ENCODE data around the gene PDE4D. TPM values are rescaled to one million over a fixed set of nuclear protein-coding genes. Genes with fewer than 3 reads are reported as not detected.

Gene PDE4D
- total and polyA plus RNA-seq, 2 donors (not counting 1 experiment from before 2014, with no cell fraction given) = 14.9 to 171 TPM

DNA sequence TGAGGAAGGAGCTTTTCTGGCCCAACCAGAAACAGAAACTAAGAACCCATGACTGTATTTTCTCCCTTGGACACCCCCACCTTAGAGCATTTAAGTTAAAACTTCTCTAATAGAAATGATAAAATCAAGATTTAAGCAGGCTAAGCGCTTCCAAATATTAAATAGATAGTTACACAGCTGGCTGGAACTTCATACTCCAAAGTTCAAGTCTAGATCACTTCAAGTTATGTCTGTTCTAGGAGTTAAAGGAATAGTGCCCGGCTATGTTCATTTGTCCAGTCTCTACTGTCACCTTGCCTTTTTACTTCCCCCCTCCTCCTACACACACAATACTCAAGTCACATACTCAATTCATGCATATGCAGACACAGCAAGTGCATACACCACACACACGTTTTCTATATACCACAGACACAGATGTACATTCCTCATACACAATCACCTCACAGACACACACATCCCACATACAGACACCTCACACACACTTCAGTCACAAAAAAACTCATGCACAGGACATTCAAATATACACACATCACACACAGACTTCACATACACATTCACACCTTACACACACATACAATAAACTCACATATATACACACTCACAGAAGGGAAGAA, 237.7 kb downstream of the PDE4D start:
- no peak overlapping the region for H3K4me3 ChIP-seq (ENCODE audit: control extremely low read depth in 1 of 5, extremely low read depth in 1 of 5, insufficient read depth in 1 of 5, low read depth in 2 of 5, low read length in 4 of 5)
- no peaks in the 10 kb centered on the region for H3K79me2 ChIP-seq (ENCODE audit: control insufficient read depth, insufficient read depth, low read length)
- intact Hi-C loops (cut with micrococcal nuclease) = loop anchor here (5.0 kb wide), 1 partner anchor 44 kb away; no protein-coding TSS in a partner anchor
- H3K9me3 Mint-ChIP-seq (ENCODE audit: insufficient read depth) = no peaks in the 10 kb centered on the region
- no peak overlapping the region for H2AFZ ChIP-seq (ENCODE audit: insufficient read depth, low read depth, low read length, poor library complexity, severe bottlenecking)
- no peak overlapping the region for H3K4me2 ChIP-seq (replicated peaks; ENCODE audit: low read depth, low read length, poor library complexity, severe bottlenecking)
- peaks cover 14 to 22% of the 10 kb centered on the region in 2 donors for H3K4me1 ChIP-seq (ENCODE audit: control insufficient read depth in 2 of 2, insufficient read depth in 2 of 2, low read length in 2 of 2)
- peaks cover 40% of the 10 kb centered on the region for H3K4me1 Mint-ChIP-seq
- WGBS (ENCODE audit: insufficient coverage) = 62% methylated on average over 1 of the region's 3 CpGs
- no peak overlapping the region for H3K27ac ChIP-seq (ENCODE audit: low read length in 2 of 2)
- no peak overlapping the region for H3K9ac ChIP-seq (ENCODE audit: low read length)
- ATAC-seq (ENCODE audit: low read depth) (no peak), DNase-seq (no peak)
- no peaks in the 10 kb centered on the region for H3K9me3 ChIP-seq (ENCODE audit: control extremely low read depth in 1 of 3, control insufficient read depth in 2 of 3, insufficient read depth in 1 of 3, low read length in 2 of 3)
- H3K27me3 Mint-ChIP-seq = no peaks in the 10 kb centered on the region
- H3K27ac Mint-ChIP-seq = no peak overlapping the region
- TF ChIP-seq, protein P1, sequence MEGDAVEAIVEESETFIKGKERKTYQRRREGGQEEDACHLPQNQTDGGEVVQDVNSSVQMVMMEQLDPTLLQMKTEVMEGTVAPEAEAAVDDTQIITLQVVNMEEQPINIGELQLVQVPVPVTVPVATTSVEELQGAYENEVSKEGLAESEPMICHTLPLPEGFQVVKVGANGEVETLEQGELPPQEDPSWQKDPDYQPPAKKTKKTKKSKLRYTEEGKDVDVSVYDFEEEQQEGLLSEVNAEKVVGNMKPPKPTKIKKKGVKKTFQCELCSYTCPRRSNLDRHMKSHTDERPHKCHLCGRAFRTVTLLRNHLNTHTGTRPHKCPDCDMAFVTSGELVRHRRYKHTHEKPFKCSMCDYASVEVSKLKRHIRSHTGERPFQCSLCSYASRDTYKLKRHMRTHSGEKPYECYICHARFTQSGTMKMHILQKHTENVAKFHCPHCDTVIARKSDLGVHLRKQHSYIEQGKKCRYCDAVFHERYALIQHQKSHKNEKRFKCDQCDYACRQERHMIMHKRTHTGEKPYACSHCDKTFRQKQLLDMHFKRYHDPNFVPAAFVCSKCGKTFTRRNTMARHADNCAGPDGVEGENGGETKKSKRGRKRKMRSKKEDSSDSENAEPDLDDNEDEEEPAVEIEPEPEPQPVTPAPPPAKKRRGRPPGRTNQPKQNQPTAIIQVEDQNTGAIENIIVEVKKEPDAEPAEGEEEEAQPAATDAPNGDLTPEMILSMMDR (IDR thresholded peaks at IDR 0.05) = no peak
- no peak for TF ChIP-seq EZH2 (IDR thresholded peaks at IDR 0.05; ENCODE audit: borderline replicate concordance, insufficient read depth, low read depth, low read length, poor library complexity, severe bottlenecking)
- no peaks in the 10 kb centered on the region for H3K27me3 ChIP-seq (replicated peaks in 1 of 4; ENCODE audit: control extremely low read depth in 1 of 4, control insufficient read depth in 3 of 4, insufficient read depth in 4 of 4, low read length in 3 of 4)
- no peaks in the 10 kb centered on the region for H3K36me3 ChIP-seq (replicated peaks in 1 of 2; ENCODE audit: control extremely low read depth in 1 of 2, control insufficient read depth in 1 of 2, extremely low read depth in 1 of 2, insufficient read depth in 2 of 2, low read length in 1 of 2)
- no peaks in the 10 kb centered on the region for H4K20me1 ChIP-seq (ENCODE audit: control insufficient read depth, insufficient read depth, low read length, poor library complexity, severe bottlenecking)
- no peak overlapping the region for H3K4me3 Mint-ChIP-seq
- ChIA-PET CTCF (interaction anchor here (0.7 kb wide), 2 partner anchors 10 to 884 kb away, joined by 3 to 4 read pairs; no protein-coding TSS in a partner anchor), POLR2A (no interaction called here)

DNA sequence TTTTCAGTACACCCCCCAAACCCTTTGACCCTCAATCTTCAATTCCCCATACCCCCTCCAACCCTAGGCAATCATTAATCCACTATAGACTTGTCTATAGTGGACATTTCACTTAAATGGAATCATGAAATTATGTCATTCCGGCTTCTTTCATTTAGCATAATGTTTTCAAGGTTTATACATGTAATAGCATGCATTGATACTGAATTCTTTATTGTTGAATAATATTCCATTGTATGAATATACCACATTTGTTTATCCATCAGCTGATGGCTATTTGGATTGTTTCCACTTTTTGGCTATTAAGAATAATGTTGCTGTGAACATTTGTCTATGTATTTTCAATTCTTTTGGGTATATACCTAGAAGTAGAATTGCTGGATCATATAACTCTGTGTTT, 238.8 kb downstream of the PDE4D start:
- WGBS (ENCODE audit: insufficient coverage) = no CpG with 5 or more reads among the region's 1 CpG
- Mint-ChIP-seq H3K27ac (no peak overlapping the region), H3K4me1 (peaks cover 30% of the 10 kb centered on the region), H3K9me3 (ENCODE audit: insufficient read depth) (no peaks in the 10 kb centered on the region), H3K27me3 (no peaks in the 10 kb centered on the region), H3K4me3 (no peak overlapping the region)
- ChIA-PET CTCF (interaction anchor here (0.7 kb wide), 1 partner anchor 885 kb away, joined by 4 read pairs; no protein-coding TSS in a partner anchor), POLR2A (no interaction called here)
- intact Hi-C loops (cut with micrococcal nuclease) = loop anchor here (5.0 kb wide), 1 partner anchor 42 kb away; no protein-coding TSS in a partner anchor
- ATAC-seq (ENCODE audit: low read depth) (no peak), DNase-seq (no peak)
- Histone ChIP-seq H3K79me2 (ENCODE audit: control insufficient read depth, insufficient read depth, low read length) (no peaks in the 10 kb centered on the region), H3K9ac (ENCODE audit: low read length) (no peak overlapping the region), H3K27me3 (replicated peaks in 1 of 4; ENCODE audit: control extremely low read depth in 1 of 4, control insufficient read depth in 3 of 4, insufficient read depth in 4 of 4, low read length in 3 of 4) (no peaks in the 10 kb centered on the region), H3K4me3 (ENCODE audit: control extremely low read depth in 1 of 5, extremely low read depth in 1 of 5, insufficient read depth in 1 of 5, low read depth in 2 of 5, low read length in 4 of 5) (no peak overlapping the region), H3K27ac (ENCODE audit: low read length in 2 of 2) (no peak overlapping the region), H3K4me2 (replicated peaks; ENCODE audit: low read depth, low read length, poor library complexity, severe bottlenecking) (no peak overlapping the region), H4K20me1 (ENCODE audit: control insufficient read depth, insufficient read depth, low read length, poor library complexity, severe bottlenecking) (no peaks in the 10 kb centered on the region), H3K9me3 (ENCODE audit: control extremely low read depth in 1 of 3, control insufficient read depth in 2 of 3, insufficient read depth in 1 of 3, low read length in 2 of 3) (no peaks in the 10 kb centered on the region), H3K4me1 (ENCODE audit: control insufficient read depth in 2 of 2, insufficient read depth in 2 of 2, low read length in 2 of 2) (peaks cover 5 to 13% of the 10 kb centered on the region in 2 donors), H3K36me3 (replicated peaks in 1 of 2; ENCODE audit: control extremely low read depth in 1 of 2, control insufficient read depth in 1 of 2, extremely low read depth in 1 of 2, insufficient read depth in 2 of 2, low read length in 1 of 2) (no peaks in the 10 kb centered on the region), H2AFZ (ENCODE audit: insufficient read depth, low read depth, low read length, poor library complexity, severe bottlenecking) (no peak overlapping the region)
- no peak for TF ChIP-seq EZH2 (IDR thresholded peaks at IDR 0.05; ENCODE audit: borderline replicate concordance, insufficient read depth, low read depth, low read length, poor library complexity, severe bottlenecking)
- TF ChIP-seq, protein P1 (IDR thresholded peaks at IDR 0.05) = no peak
